T-cell (primary cell): ENCODE results near the gene TMEM270. TPM values are rescaled to one million over a fixed set of nuclear protein-coding genes. Genes with fewer than 3 reads are reported as not detected.
"Not testable (repeated sequence)": the region's sequence is repeated elsewhere in the genome, so short reads cannot be mapped to it uniquely, and the experiment has no call there.

Source experiments
- ATAC-seq, 4 experiments: fragments of 200-7000 bp in 3 of 4; fragments of 150-1000 bp in 1 of 4; cut with Tn5 transposase; replicated peaks in 1 of 4; 1 replicate in 3 of 4; 2 replicates in 1 of 4; pipeline ENCODE4 v1.10.0; 2021; ENCODE audit warnings: moderate library complexity in 3 of 4, mild to moderate bottlenecking in 2 of 4, moderate number of reproducible peaks in 1 of 4
- CTCF ChIA-PET, 2 donors: fragments of 300-600 bp; sonication (Branson Sonifier 250); formaldehyde crosslinking; loops; one replicate each; lab custom pipeline; 2022; ENCODE audit warnings: antibody characterized with exemption in 2 of 2; lab: Charles Lee
- POLR2A ChIA-PET, 2 donors: fragments of 300-600 bp; sonication (Branson Sonifier 250); formaldehyde crosslinking; loops; one replicate each; lab custom pipeline; 2022; ENCODE audit warnings: antibody characterized with exemption in 2 of 2; lab: Charles Lee
- DNase-seq, 35 experiments: peaks; one replicate each; pipeline versions ENCODE4 v3.0.0 to v3.0.0-alpha.2; 2013 to 2023
- H3K27ac ChIP-seq: one replicate; pipeline ENCODE4 v1.5.1; 2013; ENCODE audit warnings: low read length
- H3K27me3 ChIP-seq, 2 experiments: replicated peaks in 1 of 2; 1 replicate in 1 of 2; 2 replicates in 1 of 2; pipeline versions ENCODE4 v1.6.1 to v1.7.0; 2013; ENCODE audit warnings: low read length in 1 of 2, mixed read lengths in 1 of 2; ENCODE audit not compliant: control insufficient read depth in 2 of 2, insufficient read depth in 2 of 2; ENCODE audit errors: extremely low read depth in 1 of 2
- H3K36me3 ChIP-seq, 2 donors: 1 replicate in 1 of 2; 2 replicates in 1 of 2; pipeline versions ENCODE4 v1.6.1 to v1.7.0; 2013; ENCODE audit warnings: low read length in 1 of 2; ENCODE audit not compliant: control insufficient read depth in 2 of 2, insufficient read depth in 1 of 2; ENCODE audit errors: extremely low read depth in 1 of 2
- H3K4me1 ChIP-seq, 2 experiments: 1 replicate in 1 of 2; 2 replicates in 1 of 2; pipeline versions ENCODE4 v1.6.1 to v1.7.0; 2013; ENCODE audit warnings: low read length in 2 of 2, mixed read lengths in 1 of 2; ENCODE audit not compliant: insufficient read depth in 2 of 2, control insufficient read depth in 1 of 2; ENCODE audit errors: extremely low read depth in 1 of 2
- H3K4me3 ChIP-seq, 2 donors: 1 replicate in 1 of 2; 2 replicates in 1 of 2; pipeline versions ENCODE4 v1.5.1 to v1.7.0; 2013; ENCODE audit warnings: mild to moderate bottlenecking in 2 of 2, low read length in 1 of 2, moderate library complexity in 1 of 2; ENCODE audit not compliant: control insufficient read depth in 1 of 2; ENCODE audit errors: extremely low read depth in 1 of 2
- H3K9me3 ChIP-seq: 2 replicates; pipeline ENCODE4 v1.7.0; 2013
- H3K27ac Mint-ChIP-seq, 2 donors: one replicate each; pipeline ENCODE4 v1.8.0; 2020 to 2021; ENCODE audit warnings: mild to moderate bottlenecking in 2 of 2, mixed read lengths in 2 of 2
- H3K27me3 Mint-ChIP-seq, 2 donors: one replicate each; pipeline ENCODE4 v1.8.0; 2021 to 2022; ENCODE audit warnings: mixed read lengths in 2 of 2
- H3K36me3 Mint-ChIP-seq: one replicate; pipeline ENCODE4 v1.8.0; 2021; ENCODE audit warnings: mixed read lengths
- H3K4me1 Mint-ChIP-seq, 3 donors: one replicate each; pipeline ENCODE4 v1.8.0; 2020 to 2022; ENCODE audit warnings: mixed read lengths in 3 of 3, mild to moderate bottlenecking in 1 of 3
- H3K4me3 Mint-ChIP-seq, 3 donors: one replicate each; pipeline ENCODE4 v1.8.0; 2020 to 2022; ENCODE audit warnings: mild to moderate bottlenecking in 3 of 3, mixed read lengths in 3 of 3, moderate library complexity in 3 of 3
- H3K9me3 Mint-ChIP-seq, 3 donors: one replicate each; pipeline ENCODE4 v1.8.0; 2020 to 2022; ENCODE audit warnings: mixed read lengths in 3 of 3
- WGBS: methylation state at CpG from one replicate; pipeline ENCODE4 v1.1.5; 2013; ENCODE audit warnings: missing lambda C conversion rate; ENCODE audit not compliant: insufficient coverage; 5-methylcytosine and 5-hydroxymethylcytosine counted together
- total RNA-seq, 35 experiments: library from RNA in 6 of 35; stranded (reverse) in 6 of 35; fragments of 120-200 nt in 1 of 35; gene quantifications; one replicate each; pipeline versions ENCODE4 v1.2.1 to v1.2.4 and lab custom pipeline; 2013 to 2026

Gene TMEM270
- total RNA-seq, 5 donors from 2014 or later (not counting 1 experiment from before 2014, with no cell fraction given): not detected

DNA sequence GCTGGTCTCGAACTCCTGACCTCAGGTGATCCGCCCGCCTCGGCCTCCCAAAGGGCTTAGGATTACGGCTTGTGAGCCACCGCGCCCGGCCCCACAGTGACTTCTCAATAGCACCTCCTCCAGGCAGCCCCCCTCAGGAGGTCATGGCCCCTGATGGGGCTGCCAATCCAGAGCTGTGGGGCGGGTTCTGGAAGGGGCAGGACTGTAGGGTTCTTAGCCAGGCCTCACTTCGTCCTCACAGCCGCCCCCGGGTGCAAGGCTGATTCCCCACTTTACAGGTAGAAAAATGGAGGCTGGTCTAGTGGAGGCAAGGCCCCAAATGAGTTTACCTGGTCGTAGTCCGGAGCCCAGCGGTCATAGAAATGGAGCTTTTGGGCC lies 19.3 kb upstream of the TMEM270 start:
- 100% methylated on average over 6 of the region's 15 CpGs for WGBS
- POLR2A ChIA-PET: no interaction called here
- CTCF ChIA-PET: no interaction called here
- ATAC-seq (no peak), DNase-seq (no peak)
- Mint-ChIP-seq H3K9me3 (no peaks in the 10 kb centered on the region), H3K4me3 (peak overlapping the region; percentile 81 to 86 (median 84)), H3K27me3 (no peaks in the 10 kb centered on the region), H3K36me3 (no peaks in the 10 kb centered on the region), H3K27ac (no peak overlapping the region), H3K4me1 (peaks cover 7 to 14% (median 11%) of the 10 kb centered on the region in 3 donors)
- Histone ChIP-seq H3K27ac (no peak overlapping the region), H3K36me3 (no peaks in the 10 kb centered on the region), H3K4me3 (peak overlapping the region in 1 of 2 donors; percentile 57), H3K4me1 (peaks cover 0 to 21% of the 10 kb centered on the region in 2 experiments), H3K27me3 (peaks cover 0 to 10% of the 10 kb centered on the region in 2 experiments), H3K9me3 (no peaks in the 10 kb centered on the region)

DNA sequence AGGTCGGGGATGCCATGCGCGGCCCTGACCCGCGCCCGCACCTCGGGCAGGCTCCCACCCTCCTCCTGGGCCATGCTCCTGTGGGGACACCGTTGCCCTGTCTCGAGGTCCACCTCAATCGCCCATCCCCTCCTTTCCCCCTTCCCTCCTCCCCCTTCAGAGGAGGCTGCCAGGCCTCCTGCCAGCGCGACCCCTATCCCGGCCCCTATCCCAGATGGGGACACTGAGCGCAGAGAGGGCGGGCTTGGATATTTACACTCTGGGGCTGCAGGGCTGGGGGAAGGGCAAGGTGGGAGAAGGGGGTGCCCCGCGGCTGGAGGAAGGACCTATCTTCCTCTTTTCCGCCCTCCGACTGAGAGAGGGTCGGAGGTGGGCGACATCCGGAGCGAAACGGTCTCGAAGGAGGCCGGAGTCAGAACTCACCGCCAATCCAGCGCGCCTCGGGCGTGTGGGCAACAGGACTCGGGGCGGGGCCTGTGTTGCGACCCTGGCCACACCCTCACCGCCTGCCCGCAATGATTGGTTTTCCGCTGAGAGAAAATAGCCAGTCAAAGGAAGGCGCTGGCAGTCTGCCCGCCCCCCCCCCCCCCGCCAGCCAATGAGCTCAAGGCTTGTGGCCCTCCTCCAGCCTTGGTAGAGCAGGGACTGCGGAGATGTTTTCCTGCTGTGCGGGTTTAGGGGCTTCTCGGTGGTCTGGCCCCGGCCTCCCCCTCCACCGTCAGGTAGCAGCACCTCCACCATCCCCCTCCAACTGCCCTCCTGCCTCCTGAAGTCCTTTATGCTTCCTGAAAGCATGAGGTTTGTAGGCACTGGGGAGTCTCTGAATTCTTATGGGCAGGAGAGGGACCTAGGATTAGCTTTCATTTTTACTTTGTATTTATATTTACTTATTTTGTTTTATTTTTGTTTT lies 18.6 kb upstream of the TMEM270 start, which contains the start of gene METTL27:
TSS of gene METTL27 (minus strand) at position 450 of the 910 bp plus-strand sequence. CDS start at position 74, 376 bp downstream.
- peak within 1 kb of the TSS; percentile 57 to 60 for H3K4me3 ChIP-seq
- H3K36me3 Mint-ChIP-seq: no peaks in the 10 kb centered on the region
- ChIA-PET POLR2A (interaction anchor here (0.6 to 0.7 kb wide), 5 partner anchors 14 to 328 kb away, joined by 3 to 5 read pairs (median 3); no protein-coding TSS in a partner anchor), CTCF (interaction anchor here (0.6 to 1.5 kb wide), 4 partner anchors 12 to 264 kb away, joined by 3 to 8 read pairs (median 4); partner anchors contain the start of gene TBL2 (in 1 of the 2))
- peak within 1 kb of the TSS; percentile 81 to 86 (median 84) for H3K4me3 Mint-ChIP-seq
- no peaks in the 10 kb centered on the region for H3K36me3 ChIP-seq
- H3K27me3 Mint-ChIP-seq: no peaks in the 10 kb centered on the region
- peaks cover 0 to 21% of the 10 kb centered on the region in 2 experiments for H3K4me1 ChIP-seq
- H3K9me3 ChIP-seq: no peaks in the 10 kb centered on the region
- H3K9me3 Mint-ChIP-seq: no peaks in the 10 kb centered on the region
- ATAC-seq (peak; percentile 99 to 100 (median 100)), DNase-seq (peak; percentile 74 to 91 (median 87))
- no peak within 1 kb of the TSS for H3K27ac ChIP-seq
- H3K27me3 ChIP-seq: peaks cover 0 to 10% of the 10 kb centered on the region in 2 experiments
- WGBS: 15% methylated on average over 27 of the region's 45 CpGs
- H3K27ac Mint-ChIP-seq: peak within 1 kb of the TSS; percentile 63 to 82
- peaks cover 7 to 14% (median 11%) of the 10 kb centered on the region in 3 donors for H3K4me1 Mint-ChIP-seq

DNA sequence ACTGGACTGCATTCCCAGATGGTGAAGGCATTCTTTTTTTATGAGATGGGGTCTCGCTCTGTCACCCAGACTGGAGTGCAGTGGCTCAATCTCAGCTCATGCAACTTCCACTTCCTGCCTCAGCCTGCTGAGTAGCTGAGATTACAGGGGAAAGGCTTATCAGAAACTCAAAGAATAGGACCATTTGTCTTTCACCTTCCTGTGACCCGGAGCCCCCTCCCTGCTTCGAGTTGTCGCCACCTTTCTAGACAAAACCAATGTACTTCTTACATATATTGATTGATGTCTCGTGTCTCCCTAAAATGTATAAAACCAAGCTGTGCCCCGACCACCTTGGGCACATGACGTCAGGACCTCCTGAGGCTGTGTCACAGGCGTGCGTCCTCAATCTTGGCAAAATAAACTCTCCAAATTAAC lies 16.8 kb upstream of the TMEM270 start:
- no peaks in the 10 kb centered on the region for H3K9me3 ChIP-seq
- Mint-ChIP-seq H3K4me1 (peaks cover 7 to 14% (median 11%) of the 10 kb centered on the region in 3 donors), H3K9me3 (no peaks in the 10 kb centered on the region), H3K27ac (peak overlapping the region in 1 of 2 donors; percentile 57), H3K27me3 (no peaks in the 10 kb centered on the region), H3K36me3 (no peaks in the 10 kb centered on the region), H3K4me3 (peak overlapping the region in 2 of 3 donors; percentile 29 to 37)
- POLR2A ChIA-PET: no interaction called here
- CTCF ChIA-PET: no interaction called here
- H3K4me1 ChIP-seq: peaks cover 0 to 21% of the 10 kb centered on the region in 2 experiments
- no peaks in the 10 kb centered on the region for H3K27me3 ChIP-seq
- peak in 2 of 35 experiments; percentile 6 to 9 for DNase-seq
- no peaks in the 10 kb centered on the region for H3K36me3 ChIP-seq
- no peak for ATAC-seq
- no CpG with 5 or more reads among the region's 9 CpGs for WGBS
- H3K27ac ChIP-seq: no peak overlapping the region
- no peak overlapping the region for H3K4me3 ChIP-seq

DNA sequence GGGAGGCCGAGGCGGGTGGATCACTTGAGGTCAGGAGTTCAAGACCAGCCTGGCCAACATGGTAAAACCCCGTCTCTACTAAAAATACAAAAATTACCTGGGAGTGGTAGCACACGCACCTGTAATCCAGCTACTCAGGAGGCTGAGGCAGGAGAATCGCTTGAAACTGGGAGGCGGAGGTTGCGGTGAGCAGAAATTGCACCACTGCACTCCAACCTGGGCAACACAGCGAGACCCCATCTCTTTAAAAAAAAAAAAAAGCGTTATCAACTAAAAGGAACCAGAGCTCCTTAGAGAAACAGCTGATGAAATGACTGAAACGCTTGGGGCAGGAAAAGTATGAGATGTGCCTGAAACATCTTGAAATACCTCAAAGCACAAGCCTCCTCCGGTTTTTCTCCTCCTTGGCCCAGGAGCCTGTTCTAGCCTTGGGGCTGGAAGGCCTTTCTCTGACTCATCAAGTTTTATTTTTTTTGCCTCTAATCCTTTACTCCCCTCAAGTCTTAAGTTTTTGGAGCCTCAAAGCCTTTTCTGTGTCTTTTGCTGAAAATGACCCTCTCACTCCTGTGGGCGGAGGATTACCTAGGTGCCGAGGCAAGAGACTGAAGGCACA lies 16.0 kb upstream of the TMEM270 start:
- no peak overlapping the region for H3K27ac Mint-ChIP-seq

DNA sequence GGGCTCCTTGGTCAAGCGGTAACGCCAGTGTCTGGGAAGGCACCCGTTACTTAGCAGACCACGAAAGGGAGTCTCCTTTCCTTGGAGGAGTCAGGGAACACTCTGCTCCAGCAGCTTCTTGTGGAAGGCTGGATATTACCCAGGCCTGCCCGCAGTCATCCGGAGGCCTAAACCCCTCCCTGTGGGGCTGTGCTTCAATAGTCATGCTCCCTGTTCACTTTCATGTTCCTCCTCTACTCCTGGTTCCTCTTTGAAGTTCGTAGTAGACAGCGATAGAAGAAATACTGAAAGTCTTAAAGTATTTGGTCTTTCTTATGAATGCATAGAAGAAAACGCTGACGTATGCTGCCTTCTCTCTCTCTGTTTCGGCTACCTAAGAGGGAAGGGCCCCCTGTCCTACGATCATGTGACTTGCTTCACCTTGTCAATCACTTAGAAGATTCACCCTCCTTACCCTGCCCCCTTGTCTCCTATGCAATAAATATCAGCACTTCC lies 15.2 kb upstream of the TMEM270 start:
- H3K4me1 Mint-ChIP-seq: peaks cover 7 to 17% (median 13%) of the 10 kb centered on the region in 3 donors
- H3K36me3 ChIP-seq, H3K9me3 ChIP-seq, H3K27me3 Mint-ChIP-seq, H3K36me3 Mint-ChIP-seq, H3K4me3 Mint-ChIP-seq, H3K27me3 ChIP-seq, H3K9me3 Mint-ChIP-seq, H3K4me3 ChIP-seq, DNase-seq, POLR2A ChIA-PET, ATAC-seq, H3K27ac Mint-ChIP-seq, CTCF ChIA-PET, H3K27ac ChIP-seq: not testable (repeated sequence)
- H3K4me1 ChIP-seq: peaks cover 0 to 21% of the 10 kb centered on the region in 2 experiments
- WGBS: 91% methylated on average over 4 of the region's 12 CpGs

More for the DNA sequence above, 16.0 kb upstream of the TMEM270 start:
- H3K4me3 Mint-ChIP-seq: no peak overlapping the region
- Histone ChIP-seq H3K4me1 (peaks cover 0 to 21% of the 10 kb centered on the region in 2 experiments), H3K27me3 (no peaks in the 10 kb centered on the region), H3K27ac (no peak overlapping the region), H3K36me3 (no peaks in the 10 kb centered on the region), H3K4me3 (no peak overlapping the region), H3K9me3 (no peaks in the 10 kb centered on the region)
- H3K36me3 Mint-ChIP-seq: no peaks in the 10 kb centered on the region
- CTCF ChIA-PET: no interaction called here
- ATAC-seq (no peak), DNase-seq (no peak)
- H3K9me3 Mint-ChIP-seq: no peaks in the 10 kb centered on the region
- 95% methylated on average over 5 of the region's 13 CpGs for WGBS
- POLR2A ChIA-PET: no interaction called here
- no peaks in the 10 kb centered on the region for H3K27me3 Mint-ChIP-seq
- peaks cover 7 to 15% (median 13%) of the 10 kb centered on the region in 3 donors for H3K4me1 Mint-ChIP-seq
